ENCODE measurements around the gene MRAP2. TPM values are rescaled to one million over a fixed set of nuclear protein-coding genes. Genes with fewer than 3 reads are reported as not detected.
"Not testable (repeated sequence)": the region's sequence is repeated elsewhere in the genome, so short reads cannot be mapped to it uniquely, and the experiment has no call there.

Gene MRAP2
- total RNA-seq, 1 donor from 2014 or later = 0.74 TPM

GRCh38 chr6:84065693-84066290 lies 32.2 kb downstream of the MRAP2 start:
- TF ChIP-seq CTCF (IDR thresholded peaks at IDR 0.05) = no peak
- H3K4me1 ChIP-seq = no peaks in the 10 kb centered on the region
- H3K9me3 ChIP-seq = no peaks in the 10 kb centered on the region
- no peak overlapping the region for H3K4me3 ChIP-seq
- intact Hi-C loops (cut with DNase I) = no loop called here
- no peak for ATAC-seq
- no peaks in the 10 kb centered on the region for H3K36me3 ChIP-seq
- no peaks in the 10 kb centered on the region for H3K27me3 ChIP-seq (ENCODE audit: low read depth)
- no peak for DNase-seq
- H3K27ac ChIP-seq = no peak overlapping the region

- ATAC-seq (no peak), DNase-seq (no peak)
- H3K4me1 ChIP-seq = no peaks in the 10 kb centered on the region
- H3K27ac ChIP-seq = no peak overlapping the region
- intact Hi-C loops (cut with DNase I) = no loop called here
- no peak overlapping the region for H3K4me3 ChIP-seq
- no peaks in the 10 kb centered on the region for H3K27me3 ChIP-seq (ENCODE audit: low read depth)
- no peak for TF ChIP-seq CTCF (IDR thresholded peaks at IDR 0.05)
- no peaks in the 10 kb centered on the region for H3K36me3 ChIP-seq
- H3K9me3 ChIP-seq = no peaks in the 10 kb centered on the region
Observed at GRCh38 chr6:84066536-84066935, 33.0 kb downstream of the MRAP2 start.

GRCh38 chr6:84068873-84069272 lies 35.3 kb downstream of the MRAP2 start:
- DNase-seq; H3K27me3 ChIP-seq (ENCODE audit: low read depth); H3K9me3 ChIP-seq; ATAC-seq; H3K4me1 ChIP-seq; H3K27ac ChIP-seq; H3K36me3 ChIP-seq; intact Hi-C loops (cut with DNase I); H3K4me3 ChIP-seq: not testable (repeated sequence)

- ATAC-seq (no peak), DNase-seq (no peak)
- no peak for TF ChIP-seq CTCF (IDR thresholded peaks at IDR 0.05)
- Histone ChIP-seq H3K27me3 (ENCODE audit: low read depth) (no peaks in the 10 kb centered on the region), H3K9me3 (no peaks in the 10 kb centered on the region), H3K4me1 (no peaks in the 10 kb centered on the region), H3K4me3 (no peak overlapping the region), H3K36me3 (no peaks in the 10 kb centered on the region), H3K27ac (no peak overlapping the region)
- intact Hi-C loops (cut with DNase I) = no loop called here
Observed at GRCh38 chr6:84072442-84072997, 38.9 kb downstream of the MRAP2 start.

- no peak for ATAC-seq
- intact Hi-C loops (cut with DNase I) = no loop called here
- no peak for TF ChIP-seq CTCF (IDR thresholded peaks at IDR 0.05)
- Histone ChIP-seq H3K4me1 (no peaks in the 10 kb centered on the region), H3K36me3 (no peaks in the 10 kb centered on the region), H3K27me3 (ENCODE audit: low read depth) (no peaks in the 10 kb centered on the region), H3K9me3 (no peaks in the 10 kb centered on the region), H3K4me3 (no peak overlapping the region), H3K27ac (no peak overlapping the region)
- DNase-seq = no peak
Observed at GRCh38 chr6:84074988-84075781, 41.6 kb downstream of the MRAP2 start.

- DNase-seq (no peak), ATAC-seq (no peak)
- no peaks in the 10 kb centered on the region for H3K9me3 ChIP-seq
- H3K36me3 ChIP-seq = no peaks in the 10 kb centered on the region
- TF ChIP-seq CTCF (IDR thresholded peaks at IDR 0.05) = no peak
- no peak overlapping the region for H3K27ac ChIP-seq
- intact Hi-C loops (cut with DNase I) = no loop called here
- no peak overlapping the region for H3K4me3 ChIP-seq
- no peaks in the 10 kb centered on the region for H3K4me1 ChIP-seq
- no peaks in the 10 kb centered on the region for H3K27me3 ChIP-seq (ENCODE audit: low read depth)
Observed at GRCh38 chr6:84077645-84078044, 44.1 kb downstream of the MRAP2 start.
